ENCODE results near the gene NRCAM. TPM values are rescaled to one million over a fixed set of nuclear protein-coding genes. Genes with fewer than 3 reads are reported as not detected.

NRCAM gene
- total RNA-seq, 6 experiments from 2014 or later, result 0.27 to 0.51 (median 0.40) TPM

- no peak for TF ChIP-seq CTCF (IDR thresholded peaks at IDR 0.05)
- H3K4me1 Mint-ChIP-seq (ENCODE audit: low read depth), result peaks cover 27% of the 10 kb centered on the region
- H3K36me3 Mint-ChIP-seq (ENCODE audit: low read depth), result no peaks in the 10 kb centered on the region
- H3K9me3 Mint-ChIP-seq, result no peaks in the 10 kb centered on the region
- H3K4me3 Mint-ChIP-seq, result no peak overlapping the region
- H3K27ac Mint-ChIP-seq, result no peak overlapping the region
- DNase-seq, result no peak
- no peaks in the 10 kb centered on the region; the same call in 1 of the 2 replicates for H3K27me3 Mint-ChIP-seq (ENCODE audit: insufficient read depth)
Measured at GRCh38 chr7:108239501-108240225, 216.6 kb downstream of the NRCAM start.

- no peak for DNase-seq
- no peaks in the 10 kb centered on the region for H3K9me3 Mint-ChIP-seq
- no peak overlapping the region for H3K4me3 Mint-ChIP-seq
- H3K27ac Mint-ChIP-seq, result no peak overlapping the region
- TF ChIP-seq CTCF (IDR thresholded peaks at IDR 0.05), result no peak
- no peaks in the 10 kb centered on the region for H3K27me3 Mint-ChIP-seq (ENCODE audit: insufficient read depth)
- no peaks in the 10 kb centered on the region for H3K36me3 Mint-ChIP-seq (ENCODE audit: low read depth)
- peaks cover 37% of the 10 kb centered on the region for H3K4me1 Mint-ChIP-seq (ENCODE audit: low read depth)
Measured at GRCh38 chr7:108236681-108237415, 219.4 kb downstream of the NRCAM start.

- Mint-ChIP-seq H3K4me1 (ENCODE audit: low read depth) (peaks cover 44% of the 10 kb centered on the region), H3K27me3 (ENCODE audit: insufficient read depth) (no peaks in the 10 kb centered on the region), H3K4me3 (no peak overlapping the region), H3K27ac (peak overlapping the region; percentile 82), H3K9me3 (no peaks in the 10 kb centered on the region), H3K36me3 (ENCODE audit: low read depth) (no peaks in the 10 kb centered on the region)
- peak; percentile 11 for DNase-seq
- no peak for TF ChIP-seq CTCF (IDR thresholded peaks at IDR 0.05)
Measured at GRCh38 chr7:108235451-108236061, 220.7 kb downstream of the NRCAM start.

- Mint-ChIP-seq H3K9me3 (no peaks in the 10 kb centered on the region), H3K4me3 (peak overlapping the region; percentile 41), H3K27me3 (ENCODE audit: insufficient read depth) (no peaks in the 10 kb centered on the region), H3K27ac (peak overlapping the region; percentile 82), H3K4me1 (ENCODE audit: low read depth) (peaks cover 48% of the 10 kb centered on the region), H3K36me3 (ENCODE audit: low read depth) (no peaks in the 10 kb centered on the region)
- no peak for TF ChIP-seq CTCF (IDR thresholded peaks at IDR 0.05)
- no peak for DNase-seq
Measured at GRCh38 chr7:108234971-108235450, 221.2 kb downstream of the NRCAM start.

GRCh38 chr7:108234281-108234680 lies 222.0 kb downstream of the NRCAM start:
- H3K9me3 Mint-ChIP-seq, result no peaks in the 10 kb centered on the region
- no peak for TF ChIP-seq CTCF (IDR thresholded peaks at IDR 0.05)
- H3K4me3 Mint-ChIP-seq, result peak overlapping the region; percentile 0; the same call in 1 of the 2 replicates
- H3K27me3 Mint-ChIP-seq (ENCODE audit: insufficient read depth), result no peaks in the 10 kb centered on the region
- peaks cover 52% of the 10 kb centered on the region for H3K4me1 Mint-ChIP-seq (ENCODE audit: low read depth)
- peak overlapping the region; percentile 82 for H3K27ac Mint-ChIP-seq
- no peaks in the 10 kb centered on the region for H3K36me3 Mint-ChIP-seq (ENCODE audit: low read depth)
- no peak for DNase-seq
